ENCODE data around the gene NCAPH2. TPM values are rescaled to one million over a fixed set of nuclear protein-coding genes. Genes with fewer than 3 reads are reported as not detected.

Gene NCAPH2
- polyA plus RNA-seq, 3 donors = 23.6 to 35.0 (median 31.3) TPM

Other genes with a start within 250 kb of the NCAPH2 start
- gene MAPK12, start 246.5 kb upstream of the NCAPH2 start, polyA plus RNA-seq = 10 to 100 TPM in 2 of 3 donors, 1 to 10 TPM in 1; 4.7 to 17.6 (median 15.7) TPM
- gene MAPK11, start 237.8 kb upstream of the NCAPH2 start, polyA plus RNA-seq = 10 to 100 TPM in 2 of 3 donors, 1 to 10 TPM in 1; 7.9 to 47.1 (median 46.4) TPM
- gene PLXNB2, start 200.6 kb upstream of the NCAPH2 start, polyA plus RNA-seq = 10 to 100 TPM; 41.6 to 80.4 (median 67.8) TPM
- 1 to 10 TPM; 2.0 to 4.0 (median 2.5) TPM for gene DENND6B, start 181.2 kb upstream of the NCAPH2 start, polyA plus RNA-seq
- 10 to 100 TPM; 25.1 to 41.1 (median 36.9) TPM for gene PPP6R2, start 164.9 kb upstream of the NCAPH2 start, polyA plus RNA-seq
- gene SBF1, start 33.2 kb upstream of the NCAPH2 start, polyA plus RNA-seq = 10 to 100 TPM; 36.5 to 41.9 (median 41.8) TPM
- gene ADM2, start 26.7 kb upstream of the NCAPH2 start, polyA plus RNA-seq = 1 to 10 TPM in 1 of 3 donors, under 1 TPM in 1, not detected in 1; 0.31 to 6.1 TPM
- under 1 TPM in 1 of 3 donors, not detected in 2; 0.38 TPM for gene MIOX, start 21.4 kb upstream of the NCAPH2 start, polyA plus RNA-seq
- 10 to 100 TPM; 49.6 to 95.8 (median 64.7) TPM for gene LMF2, start 522 bp upstream of the NCAPH2 start, polyA plus RNA-seq
- 1 to 10 TPM; 2.2 to 8.8 (median 2.3) TPM for gene SCO2, start 17.4 kb downstream of the NCAPH2 start, polyA plus RNA-seq
- gene TYMP, start 21.8 kb downstream of the NCAPH2 start, polyA plus RNA-seq = 100 to 1,000 TPM in 1 of 3 donors, 10 to 100 TPM in 2; 49.1 to 162 (median 75.1) TPM
- under 1 TPM; 0.11 to 0.23 (median 0.21) TPM for gene KLHDC7B, start 37.7 kb downstream of the NCAPH2 start, polyA plus RNA-seq
- not detected for gene SYCE3, start 54.7 kb downstream of the NCAPH2 start, polyA plus RNA-seq
- gene CPT1B, start 70.2 kb downstream of the NCAPH2 start, polyA plus RNA-seq = 10 to 100 TPM; 13.4 to 30.4 (median 13.5) TPM
- 100 to 1,000 TPM in 1 of 3 donors, 10 to 100 TPM in 2; 39.2 to 137 (median 65.2) TPM for gene CHKB, start 74.6 kb downstream of the NCAPH2 start, polyA plus RNA-seq
- gene MAPK8IP2, start 92.6 kb downstream of the NCAPH2 start, polyA plus RNA-seq = 1 to 10 TPM in 2 of 3 donors, under 1 TPM in 1; 0.67 to 2.7 (median 2.0) TPM
- gene ARSA, start 119.9 kb downstream of the NCAPH2 start, polyA plus RNA-seq = 10 to 100 TPM; 24.9 to 56.2 (median 44.1) TPM
- gene SHANK3, start 164.6 kb downstream of the NCAPH2 start, polyA plus RNA-seq = 10 to 100 TPM in 2 of 3 donors, 1 to 10 TPM in 1; 6.3 to 80.5 (median 33.1) TPM
- gene ACR, start 230.0 kb downstream of the NCAPH2 start, polyA plus RNA-seq = 1 to 10 TPM in 2 of 3 donors, under 1 TPM in 1; 0.25 to 3.6 (median 1.1) TPM